Right cardiac atrium (tissue), 5 donors: ENCODE measurements around the gene YTHDF1. TPM values are rescaled to one million over a fixed set of nuclear protein-coding genes. Genes with fewer than 3 reads are reported as not detected.
A peak's percentile ranks its signal among the peaks of the same experiment; 100 is the strongest.

Experiments used
- ATAC-seq, 2 donors: fragments of 200-7000 bp; cut with Tn5 transposase; one replicate each; pipeline versions ENCODE4 v1.8.0 to v1.9.1; 2020; ENCODE audit warnings: moderate library complexity in 2 of 2, mild to moderate bottlenecking in 1 of 2
- DNase-seq, 3 donors: peaks; one replicate each; pipeline ENCODE4 v3.0.0-alpha.2; 2020
- H3K27ac ChIP-seq: one replicate; pipeline ENCODE4 v1.5.1; 2013; ENCODE audit warnings: mild to moderate bottlenecking, low read length, control low read depth, moderate library complexity
- H3K27me3 ChIP-seq: one replicate; pipeline ENCODE4 v1.6.1; 2013; ENCODE audit not compliant: control insufficient read depth, insufficient read depth
- H3K4me1 ChIP-seq: one replicate; pipeline ENCODE4 v1.6.1; 2013; ENCODE audit warnings: low read length; ENCODE audit not compliant: control insufficient read depth, insufficient read depth
- H3K4me3 ChIP-seq: one replicate; pipeline ENCODE4 v1.5.1; 2013; ENCODE audit warnings: low read length, control low read depth
- H3K9me3 ChIP-seq: one replicate; pipeline ENCODE4 v1.6.1; 2013; ENCODE audit warnings: low read length; ENCODE audit not compliant: control insufficient read depth
- WGBS: extraction: QIAGEN DNeasy Blood & Tissue Kit; methylation state at CpG from one replicate; pipeline ENCODE4 v1.1.7; 2013; 5-methylcytosine and 5-hydroxymethylcytosine counted together
- intact Hi-C, 4 donors: fragments of 100-400 bp; cut with DNase I; formaldehyde crosslinking; loops; one replicate each; pipeline versions ENCODE4 v1.11.0 to v1.14.0; 2022 to 2023
- polyA plus RNA-seq: library from polyadenylated mRNA; stranded (reverse); fragments of 200-250 nt; gene quantifications from one replicate; pipeline ENCODE4 v1.2.3, GENCODE V29; 2013
- total RNA-seq, 4 donors: library from RNA; stranded (reverse); fragmentation: NEBNext Ultra II Directional; extraction: Animal tissue kit (Norgen Biotek cat#: 25700); gene quantifications; one replicate each; pipeline ENCODE4 v1.2.1, GENCODE V29; 2021
- donor health status: healthy with polysubstance abuse.
- donor health status: DM: no; HTN: yes; CAD: no.
- donor health status: DM: no; HTN: no; CAD: no.
- donor health status: DM: no; HTN: yes; CAD: no; lungs with severe emphysema.
- donor health status: DM: yes; HTN: yes; CAD: no.

Gene YTHDF1
- total and polyA plus RNA-seq, 5 donors: 15.3 to 27.6 (median 24.5) TPM

DNA sequence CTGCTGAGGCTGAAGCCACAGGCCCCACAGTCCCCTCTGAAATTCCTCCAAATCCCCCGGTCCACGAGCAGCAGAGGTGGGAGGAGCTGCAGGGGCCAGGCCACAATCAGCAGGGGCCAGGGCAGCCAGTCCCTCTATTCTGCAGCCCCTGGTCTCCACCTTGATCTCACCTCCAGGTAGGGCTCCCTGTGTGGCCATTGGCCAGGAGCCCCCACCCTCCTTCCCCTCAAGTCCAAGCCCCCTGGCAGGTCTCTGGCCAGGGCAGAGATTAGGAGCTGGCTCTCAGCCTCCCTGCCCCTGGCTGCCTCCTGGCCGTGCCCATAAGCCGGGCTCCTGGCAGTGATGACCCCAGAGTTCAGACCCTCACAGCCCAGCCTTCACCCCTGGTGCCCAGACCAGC, 34.7 kb downstream of the YTHDF1 start:
- intact Hi-C loops: loop anchor here in 3 of 4 donors (5.0 to 10.0 kb wide), 2 partner anchors 124 to 126 kb away; no protein-coding TSS in a partner anchor
- WGBS: 53% methylated on average over 4 of the region's 4 CpGs
- H3K27me3 ChIP-seq: no peaks in the 10 kb centered on the region

DNA sequence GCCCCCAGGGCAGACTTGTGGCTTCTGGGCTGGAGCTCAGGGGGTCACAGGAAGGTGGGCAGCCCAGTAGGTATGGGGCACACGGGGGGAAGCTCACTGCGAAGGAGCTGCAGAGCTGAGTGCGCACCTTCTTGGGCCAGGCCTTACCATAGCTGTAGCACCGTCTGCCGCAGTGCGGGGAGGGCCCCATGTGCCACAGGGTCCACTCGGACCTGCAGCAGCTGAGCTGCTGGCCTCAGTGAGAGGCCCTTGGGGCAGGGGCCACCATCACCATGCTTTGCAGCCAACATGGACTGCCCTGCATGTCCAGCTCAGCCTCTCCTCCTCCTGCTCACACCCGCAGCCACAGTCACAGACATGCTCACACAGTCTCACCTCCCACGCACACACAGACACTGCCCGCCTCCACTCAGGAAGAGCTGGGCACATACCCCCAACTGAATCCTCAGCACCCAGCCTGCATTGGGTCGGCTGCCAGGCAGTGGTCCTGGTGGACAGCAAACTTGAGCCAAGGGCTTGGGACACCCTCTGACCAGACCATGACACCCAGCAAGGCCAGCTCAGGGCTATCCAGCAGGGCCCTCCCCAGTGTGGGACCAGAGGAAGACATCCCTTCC, 35.3 kb downstream of the YTHDF1 start:
- no peak for DNase-seq
- Histone ChIP-seq H3K4me3 (no peak overlapping the region), H3K4me1 (no peaks in the 10 kb centered on the region), H3K27me3 (no peaks in the 10 kb centered on the region), H3K27ac (no peak overlapping the region), H3K9me3 (no peaks in the 10 kb centered on the region)
- WGBS: 86% methylated on average over 11 of the region's 11 CpGs
- no peak for ATAC-seq
- intact Hi-C loops: loop anchor here in 3 of 4 donors (5.0 to 10.0 kb wide), 2 partner anchors 123 to 126 kb away; no protein-coding TSS in a partner anchor

More for the DNA sequence above, 34.7 kb downstream of the YTHDF1 start:
- ATAC-seq: no peak
- Histone ChIP-seq H3K27ac (no peak overlapping the region), H3K4me3 (no peak overlapping the region), H3K4me1 (no peaks in the 10 kb centered on the region), H3K9me3 (no peaks in the 10 kb centered on the region)
- no peak for DNase-seq

DNA sequence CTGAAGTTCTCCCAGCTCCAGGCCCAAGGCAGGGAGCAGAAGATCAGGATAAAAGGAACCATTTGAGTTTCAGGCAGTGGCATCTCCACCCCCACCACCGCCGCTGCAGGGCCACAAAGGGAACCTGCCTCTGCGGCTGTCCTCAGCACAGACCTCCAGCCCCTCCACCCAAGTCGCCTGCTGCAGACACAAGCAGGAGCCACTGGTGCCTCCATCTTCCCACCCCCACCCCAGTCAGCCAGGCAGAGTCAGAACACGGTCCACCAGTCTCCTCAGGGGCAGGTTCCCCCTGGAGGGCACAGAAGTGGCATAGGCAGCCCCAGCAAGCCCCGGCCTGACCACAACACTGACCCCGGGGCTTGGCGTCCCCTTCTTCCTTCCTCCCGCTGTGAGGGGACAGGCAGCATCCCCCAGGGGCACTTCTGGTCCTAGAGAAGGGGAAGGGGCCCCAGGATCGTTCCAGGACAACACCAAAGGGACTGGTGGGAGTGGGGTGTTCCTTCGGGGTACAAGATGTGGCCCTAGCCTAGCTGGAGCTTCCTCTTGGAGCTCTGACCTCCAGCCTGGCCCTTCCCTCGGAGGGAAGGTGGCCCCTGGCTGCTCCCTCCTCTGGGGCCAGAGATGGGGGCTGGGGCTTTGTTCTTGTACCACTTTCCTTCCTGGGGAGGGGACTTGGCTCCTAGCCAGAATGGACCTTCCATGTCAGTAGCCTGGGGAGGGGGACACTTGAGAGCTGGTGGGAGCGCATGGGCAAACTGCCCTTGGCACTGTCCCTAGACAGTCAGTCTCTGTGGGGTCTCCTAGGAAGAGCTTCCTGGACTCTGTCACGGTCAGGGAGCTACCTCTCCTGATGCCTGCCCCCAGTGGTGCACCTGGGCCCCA, 36.0 kb downstream of the YTHDF1 start:
- DNase-seq (no peak), ATAC-seq (no peak)
- Histone ChIP-seq H3K4me1 (no peaks in the 10 kb centered on the region), H3K27me3 (no peaks in the 10 kb centered on the region), H3K9me3 (no peaks in the 10 kb centered on the region), H3K4me3 (no peak overlapping the region), H3K27ac (no peak overlapping the region)
- intact Hi-C loops: loop anchor here (5.0 to 10.0 kb wide), 2 partner anchors 123 to 125 kb away; no protein-coding TSS in a partner anchor
- whole genome bisulfite sequencing: 32% methylated on average over 14 of the region's 14 CpGs

DNA sequence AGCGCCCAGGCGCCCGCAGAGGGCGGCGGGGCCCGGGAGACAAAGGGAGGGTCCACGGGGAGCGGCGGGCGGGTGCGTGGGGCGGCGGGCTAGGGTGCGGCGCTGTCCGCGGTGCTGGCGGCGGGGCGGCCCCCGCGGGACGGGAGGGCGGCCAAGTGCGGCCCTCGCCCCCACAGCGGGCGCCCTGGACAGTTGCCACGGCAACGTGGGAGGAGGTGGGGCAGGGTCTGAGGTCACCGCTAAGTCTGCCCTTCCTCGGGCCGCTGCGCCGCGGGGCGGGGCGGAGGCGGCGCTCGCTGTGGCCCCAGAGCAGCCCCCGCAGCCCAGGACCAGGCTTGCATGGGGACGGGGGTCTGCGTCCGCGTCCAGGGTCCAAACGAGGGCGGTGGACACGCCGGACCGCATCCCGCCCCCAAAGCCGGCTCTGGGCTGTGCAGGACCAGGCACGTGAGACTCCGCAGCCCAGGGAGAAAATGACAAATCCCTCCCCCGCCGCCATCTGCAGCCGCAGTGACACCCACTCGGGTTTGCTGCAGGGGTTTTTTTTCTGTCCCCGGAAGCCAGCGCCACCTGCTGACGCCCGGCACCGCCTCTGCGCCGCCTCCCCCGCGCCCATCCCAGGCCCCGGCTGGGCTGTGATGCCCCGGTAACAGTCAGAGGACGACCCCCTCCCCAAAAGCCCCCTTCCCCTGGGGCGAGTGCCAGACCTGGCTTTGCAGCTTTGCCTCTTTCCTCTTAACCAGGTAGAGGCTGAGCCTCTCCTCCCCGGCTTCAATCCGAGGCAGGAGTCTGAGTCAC, 36.8 kb downstream of the YTHDF1 start:
- intact Hi-C loops: loop anchor here in 1 of 4 donors (10.0 kb wide), 1 partner anchor 124 kb away; no protein-coding TSS in a partner anchor
- Histone ChIP-seq H3K4me1 (no peaks in the 10 kb centered on the region), H3K27ac (no peak overlapping the region), H3K4me3 (peak overlapping the region; percentile 33), H3K27me3 (no peaks in the 10 kb centered on the region), H3K9me3 (no peaks in the 10 kb centered on the region)
- 2% methylated on average over 74 of the region's 74 CpGs for WGBS
- peak in 1 of 2 donors; percentile 16 for ATAC-seq
- DNase-seq: peak; percentile 29 to 75 (median 67)

DNA sequence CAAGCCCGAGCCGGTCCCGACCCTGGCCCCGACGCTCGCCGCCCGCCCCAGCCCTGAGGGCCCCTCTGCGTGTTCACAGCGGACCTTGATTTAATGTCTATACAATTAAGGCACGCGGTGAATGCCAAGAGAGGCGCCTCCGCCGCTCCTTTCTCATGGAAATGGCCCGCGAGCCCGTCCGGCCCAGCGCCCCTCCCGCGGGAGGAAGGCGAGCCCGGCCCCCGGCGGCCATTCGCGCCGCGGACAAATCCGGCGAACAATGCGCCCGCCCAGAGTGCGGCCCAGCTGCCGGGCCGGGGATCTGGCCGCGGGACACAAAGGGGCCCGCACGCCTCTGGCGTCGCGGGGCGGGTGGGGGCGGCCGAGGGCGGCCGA, 37.5 kb downstream of the YTHDF1 start:
- Histone ChIP-seq H3K9me3 (no peaks in the 10 kb centered on the region), H3K27me3 (no peaks in the 10 kb centered on the region), H3K27ac (no peak overlapping the region), H3K4me1 (no peaks in the 10 kb centered on the region), H3K4me3 (peak overlapping the region; percentile 33)
- intact Hi-C loops: loop anchor here in 1 of 4 donors (10.0 kb wide), 1 partner anchor 124 kb away; no protein-coding TSS in a partner anchor
- ATAC-seq (no peak), DNase-seq (no peak)
- 1% methylated on average over 49 of the region's 49 CpGs for WGBS

DNA sequence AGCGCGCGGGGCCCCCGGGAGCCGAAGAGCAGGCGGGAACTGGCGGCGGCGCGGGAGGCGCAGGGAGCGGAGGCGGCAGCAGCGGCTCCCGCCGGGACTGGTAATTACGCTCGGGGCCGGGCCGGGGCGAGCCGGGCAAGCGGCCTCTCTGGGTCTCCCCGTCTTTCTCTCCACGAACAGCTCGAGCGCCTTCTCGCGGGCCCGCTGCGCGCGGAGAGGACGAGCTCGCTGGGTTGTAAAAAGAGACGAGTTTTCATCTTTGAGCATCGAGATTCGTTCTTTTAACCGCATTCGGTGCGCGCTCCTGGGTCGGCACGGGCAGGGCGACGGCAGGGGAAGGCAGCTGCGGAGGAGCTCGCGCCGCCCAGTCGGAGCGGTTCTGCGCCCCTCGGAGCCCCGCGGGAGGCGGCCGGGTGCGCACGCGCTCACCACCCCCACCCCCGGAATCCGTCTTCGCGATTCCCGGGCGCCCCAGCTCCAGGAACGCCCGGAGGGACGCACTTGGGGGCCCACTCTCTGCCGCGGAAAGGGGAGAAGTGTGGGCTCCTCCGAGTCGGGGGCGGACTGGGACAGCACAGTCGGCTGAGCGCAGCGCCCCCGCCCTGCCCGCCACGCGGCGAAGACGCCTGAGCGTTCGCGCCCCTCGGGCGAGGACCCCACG, 38.0 kb downstream of the YTHDF1 start:
- ATAC-seq (no peak), DNase-seq (no peak)
- H3K27ac ChIP-seq: no peak overlapping the region
- H3K4me3 ChIP-seq: no peak overlapping the region
- intact Hi-C loops: loop anchor here in 1 of 4 donors (10.0 kb wide), 1 partner anchor 123 kb away; no protein-coding TSS in a partner anchor
- WGBS: 1% methylated on average over 90 of the region's 90 CpGs
- H3K9me3 ChIP-seq: no peaks in the 10 kb centered on the region
- H3K27me3 ChIP-seq: no peaks in the 10 kb centered on the region
- no peaks in the 10 kb centered on the region for H3K4me1 ChIP-seq

DNA sequence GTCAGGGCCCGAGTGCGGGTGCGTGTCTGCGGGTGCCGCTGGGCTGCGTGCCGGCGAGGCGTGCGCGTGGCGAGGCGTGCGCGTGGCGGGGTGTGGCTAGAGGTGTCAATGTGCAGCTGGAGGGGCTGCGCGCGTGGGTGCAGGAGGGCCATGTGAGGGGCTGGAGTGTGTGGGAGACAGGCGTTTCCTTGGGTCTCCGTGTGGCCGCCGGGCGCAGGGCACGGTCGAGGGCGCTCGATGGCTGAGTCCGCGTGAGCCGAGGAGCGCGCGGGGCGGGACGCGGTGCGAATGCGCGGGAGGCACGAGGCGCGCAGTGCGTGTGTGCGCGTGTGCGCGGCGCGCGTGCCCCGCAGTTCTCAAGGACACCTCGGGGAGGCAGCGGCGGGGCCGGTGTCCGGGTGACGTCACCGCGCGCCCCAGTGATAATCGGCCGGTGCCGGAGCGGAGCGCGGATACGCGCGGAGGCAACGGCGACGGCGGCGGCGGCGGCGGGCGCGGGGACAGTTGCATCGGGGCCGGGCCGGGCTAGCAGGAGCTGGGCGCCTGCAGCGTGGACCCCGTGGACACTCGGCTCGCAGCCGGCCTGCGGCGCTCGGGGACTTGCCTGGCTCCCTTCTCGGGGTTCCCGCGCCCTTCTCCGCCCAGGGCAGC, 38.7 kb downstream of the YTHDF1 start:
- H3K27me3 ChIP-seq: no peaks in the 10 kb centered on the region
- no peak overlapping the region for H3K27ac ChIP-seq
- H3K9me3 ChIP-seq: no peaks in the 10 kb centered on the region
- WGBS: 3% methylated on average over 96 of the region's 96 CpGs
- no peak overlapping the region for H3K4me3 ChIP-seq
- no peaks in the 10 kb centered on the region for H3K4me1 ChIP-seq
- no peak for DNase-seq
- intact Hi-C loops: loop anchor here in 1 of 4 donors (10.0 kb wide), 1 partner anchor 122 kb away; no protein-coding TSS in a partner anchor
- no peak for ATAC-seq

DNA sequence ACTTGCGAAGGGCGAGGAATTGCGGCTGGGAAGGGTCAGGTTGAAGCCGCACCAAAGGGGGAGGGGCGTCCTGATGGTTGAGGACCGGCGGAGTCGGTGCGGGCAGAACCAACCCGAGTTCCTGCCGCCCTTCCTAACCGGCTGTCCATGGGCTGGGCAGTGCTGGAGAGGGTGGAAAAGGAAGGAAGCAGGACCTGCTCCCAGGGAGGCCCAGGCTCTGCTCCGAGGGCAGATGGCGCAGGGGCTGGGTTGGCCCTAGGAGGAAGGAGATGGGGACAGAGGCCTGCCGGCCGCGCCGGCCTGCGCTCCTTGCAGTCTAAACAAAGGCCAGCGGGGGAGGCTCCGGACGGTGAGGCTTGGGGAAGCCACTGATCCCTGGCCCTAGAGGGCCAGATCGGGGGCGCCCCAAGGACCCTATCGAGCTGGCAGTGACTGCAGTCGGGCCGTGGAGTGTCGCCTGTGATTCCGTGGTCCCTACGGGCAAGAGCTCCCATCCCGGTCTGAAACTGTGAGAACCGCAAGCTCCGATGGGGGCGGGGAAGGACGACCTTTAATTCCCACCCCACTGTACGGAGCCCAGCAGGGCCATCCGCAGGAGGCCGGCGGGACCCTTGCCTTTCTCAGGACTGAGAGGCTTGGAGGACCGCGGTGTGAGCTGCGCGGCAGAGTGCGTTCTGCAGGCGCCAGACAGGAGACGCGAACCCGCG, 39.4 kb downstream of the YTHDF1 start:
- intact Hi-C loops: loop anchor here in 1 of 4 donors (10.0 kb wide), 1 partner anchor 122 kb away; no protein-coding TSS in a partner anchor
- WGBS: 5% methylated on average over 49 of the region's 49 CpGs
- Histone ChIP-seq H3K9me3 (no peaks in the 10 kb centered on the region), H3K4me1 (no peaks in the 10 kb centered on the region), H3K27me3 (no peaks in the 10 kb centered on the region), H3K4me3 (no peak overlapping the region), H3K27ac (no peak overlapping the region)
- ATAC-seq (no peak), DNase-seq (no peak)

DNA sequence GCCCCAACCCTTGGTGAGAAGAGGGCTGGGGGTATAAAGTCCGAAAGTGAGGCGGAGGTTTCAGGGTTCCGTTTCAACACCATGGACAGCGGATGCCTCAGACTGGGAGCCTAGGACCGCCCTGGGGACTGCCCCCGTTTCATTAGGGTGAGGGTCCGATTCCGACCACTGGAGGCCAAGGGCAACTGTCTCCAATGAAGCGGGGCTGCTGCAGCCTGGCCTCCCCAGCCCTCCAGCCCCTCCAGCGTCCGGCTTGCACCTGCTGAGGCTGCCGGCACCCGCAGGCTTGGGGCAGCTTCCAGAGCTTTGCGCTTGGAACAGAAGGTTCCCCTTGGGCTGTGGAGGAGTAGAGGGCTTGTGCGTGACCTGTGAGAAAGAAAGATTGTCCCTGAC, 39.9 kb downstream of the YTHDF1 start:
- 4% methylated on average over 15 of the region's 15 CpGs for WGBS
- H3K27me3 ChIP-seq: no peaks in the 10 kb centered on the region

More for the DNA sequence above, 39.9 kb downstream of the YTHDF1 start:
- intact Hi-C loops: loop anchor here in 1 of 4 donors (10.0 kb wide), 1 partner anchor 121 kb away; no protein-coding TSS in a partner anchor
- H3K4me1 ChIP-seq: no peaks in the 10 kb centered on the region
- ATAC-seq: no peak
- no peak for DNase-seq
- H3K4me3 ChIP-seq: no peak overlapping the region
- no peaks in the 10 kb centered on the region for H3K9me3 ChIP-seq
- H3K27ac ChIP-seq: no peak overlapping the region
